ENCODE data around the gene EPN3. TPM values are rescaled to one million over a fixed set of nuclear protein-coding genes. Genes with fewer than 3 reads are reported as not detected.

Gene EPN3
- total RNA-seq, 4 donors from 2014 or later: 3.0 to 17.3 (median 13.0) TPM

DNA sequence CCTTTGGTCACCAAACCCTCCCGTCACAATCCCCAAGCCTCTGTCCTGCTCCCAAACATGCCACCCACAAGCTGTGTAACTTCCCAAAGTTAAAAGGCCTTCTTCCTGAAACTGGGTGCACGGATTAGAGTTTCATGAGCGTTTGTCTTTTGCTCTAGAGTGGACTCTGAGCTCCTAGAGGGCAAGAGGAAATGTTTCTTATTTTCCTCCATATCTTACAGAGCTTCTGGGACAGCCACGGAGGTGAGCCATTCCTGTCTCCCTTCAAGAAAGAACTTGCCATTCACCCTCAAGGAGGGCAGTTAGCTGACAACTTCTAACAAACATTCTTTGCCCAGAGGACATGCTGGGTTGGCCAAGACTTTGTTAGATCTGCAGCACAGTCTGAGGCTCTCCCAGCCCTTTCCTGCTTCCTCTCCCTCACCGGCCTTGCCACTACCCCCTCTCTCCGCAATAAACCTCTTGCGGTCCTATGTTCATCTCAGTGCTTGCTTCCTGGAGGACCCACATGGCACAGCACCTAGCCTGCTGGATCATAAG lies 26.9 kb upstream of the EPN3 start:
- peak in 1 of 3 donors; percentile 48 for DNase-seq
- no peak for TF ChIP-seq POLR2A (IDR thresholded peaks at IDR 0.05)
- TF ChIP-seq, protein P1, sequence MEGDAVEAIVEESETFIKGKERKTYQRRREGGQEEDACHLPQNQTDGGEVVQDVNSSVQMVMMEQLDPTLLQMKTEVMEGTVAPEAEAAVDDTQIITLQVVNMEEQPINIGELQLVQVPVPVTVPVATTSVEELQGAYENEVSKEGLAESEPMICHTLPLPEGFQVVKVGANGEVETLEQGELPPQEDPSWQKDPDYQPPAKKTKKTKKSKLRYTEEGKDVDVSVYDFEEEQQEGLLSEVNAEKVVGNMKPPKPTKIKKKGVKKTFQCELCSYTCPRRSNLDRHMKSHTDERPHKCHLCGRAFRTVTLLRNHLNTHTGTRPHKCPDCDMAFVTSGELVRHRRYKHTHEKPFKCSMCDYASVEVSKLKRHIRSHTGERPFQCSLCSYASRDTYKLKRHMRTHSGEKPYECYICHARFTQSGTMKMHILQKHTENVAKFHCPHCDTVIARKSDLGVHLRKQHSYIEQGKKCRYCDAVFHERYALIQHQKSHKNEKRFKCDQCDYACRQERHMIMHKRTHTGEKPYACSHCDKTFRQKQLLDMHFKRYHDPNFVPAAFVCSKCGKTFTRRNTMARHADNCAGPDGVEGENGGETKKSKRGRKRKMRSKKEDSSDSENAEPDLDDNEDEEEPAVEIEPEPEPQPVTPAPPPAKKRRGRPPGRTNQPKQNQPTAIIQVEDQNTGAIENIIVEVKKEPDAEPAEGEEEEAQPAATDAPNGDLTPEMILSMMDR (IDR thresholded peaks at IDR 0.05): no peak

DNA sequence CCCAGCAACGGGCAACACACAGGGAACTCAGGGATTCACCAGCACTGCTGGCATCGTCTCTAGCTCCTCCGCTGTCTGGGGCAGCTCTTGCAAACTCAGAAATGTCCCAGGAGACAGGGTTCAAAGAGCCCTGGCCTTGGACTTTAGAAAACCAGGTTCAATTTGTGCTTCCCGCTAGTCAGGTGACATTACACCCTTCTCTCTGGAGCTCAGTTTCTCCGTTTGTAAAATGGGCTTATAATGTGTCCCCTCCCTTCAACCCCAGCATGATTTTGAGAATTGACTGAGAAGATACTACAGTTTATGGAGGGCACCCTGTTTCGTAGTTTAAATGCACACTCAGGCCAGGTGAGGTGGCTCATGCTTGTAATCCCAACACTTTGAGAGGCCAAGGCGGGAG lies 26.2 kb upstream of the EPN3 start:
- DNase-seq: peak in 1 of 3 donors; percentile 43
- TF ChIP-seq, protein P1 (IDR thresholded peaks at IDR 0.05): no peak
- no peak for TF ChIP-seq POLR2A (IDR thresholded peaks at IDR 0.05)
- H3K27me3 ChIP-seq: no peaks in the 10 kb centered on the region
- H3K4me1 ChIP-seq: peaks cover 0 to 28% (median 6%) of the 10 kb centered on the region in 4 donors
- no peak overlapping the region for H3K4me3 ChIP-seq
- no peaks in the 10 kb centered on the region for H3K36me3 ChIP-seq
- H3K27ac ChIP-seq: no peak overlapping the region
- H3K9me3 ChIP-seq: no peaks in the 10 kb centered on the region

More for the DNA sequence above, 26.9 kb upstream of the EPN3 start:
- H3K4me1 ChIP-seq: peaks cover 0 to 28% (median 6%) of the 10 kb centered on the region in 4 donors
- H3K27me3 ChIP-seq: no peaks in the 10 kb centered on the region
- no peak overlapping the region for H3K27ac ChIP-seq
- no peaks in the 10 kb centered on the region for H3K36me3 ChIP-seq
- no peaks in the 10 kb centered on the region for H3K9me3 ChIP-seq
- H3K4me3 ChIP-seq: no peak overlapping the region

DNA sequence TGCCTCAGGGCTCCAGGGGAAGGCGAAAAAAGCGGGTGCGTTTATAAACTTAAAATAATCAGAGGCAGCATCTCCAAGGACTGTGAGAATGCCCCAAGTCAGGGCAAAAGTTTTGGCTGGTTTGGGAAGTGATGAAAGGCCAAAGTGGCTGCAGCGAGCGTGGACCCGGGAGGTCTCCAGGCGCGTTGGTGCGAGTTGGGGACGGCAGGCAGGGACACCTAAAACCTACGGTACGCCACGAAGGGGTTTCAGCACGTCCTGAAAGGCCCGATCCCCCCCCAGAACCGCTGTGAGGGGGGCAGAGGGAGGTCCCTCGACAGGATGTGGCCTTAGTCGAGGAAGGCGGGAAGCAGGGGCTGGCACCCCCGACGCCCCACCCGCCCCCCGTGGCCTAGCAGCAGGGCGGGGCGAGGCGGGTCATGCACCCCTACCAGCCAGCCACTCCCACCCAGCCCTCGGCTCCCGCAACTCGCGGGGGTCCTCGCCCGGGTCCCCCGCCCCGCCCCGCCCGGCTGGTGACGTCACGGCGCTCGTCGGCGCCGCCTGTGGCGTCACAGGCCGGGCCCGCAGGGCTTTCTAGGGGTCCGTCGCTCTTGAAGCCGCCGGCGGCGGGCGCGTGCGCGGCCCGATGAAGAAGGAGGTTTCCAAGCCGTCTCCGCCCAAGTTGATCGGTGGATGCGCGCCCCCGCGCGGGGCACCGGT lies 24.5 kb upstream of the EPN3 start, which contains the start of gene MYCBPAP:
Gene MYCBPAP (plus strand): TSS at position 569 of the 702 bp plus-strand sequence. CDS start 236 bp downstream, outside the sequence.
- TF ChIP-seq, protein P1 (IDR thresholded peaks at IDR 0.05): peak in 3 of 6 experiments; percentile 8 to 28 (median 14)
- TF ChIP-seq POLR2A (IDR thresholded peaks at IDR 0.05): no peak
- Histone ChIP-seq H3K27me3 (no peaks in the 10 kb centered on the region), H3K4me3 (peak within 1 kb of the TSS; percentile 58 to 80 (median 64)), H3K4me1 (peaks cover 0 to 39% (median 6%) of the 10 kb centered on the region in 4 donors), H3K36me3 (no peaks in the 10 kb centered on the region), H3K27ac (peak within 1 kb of the TSS; percentile 66 to 73 (median 73)), H3K9me3 (no peaks in the 10 kb centered on the region)
- peak; percentile 83 to 92 (median 89) for DNase-seq

DNA sequence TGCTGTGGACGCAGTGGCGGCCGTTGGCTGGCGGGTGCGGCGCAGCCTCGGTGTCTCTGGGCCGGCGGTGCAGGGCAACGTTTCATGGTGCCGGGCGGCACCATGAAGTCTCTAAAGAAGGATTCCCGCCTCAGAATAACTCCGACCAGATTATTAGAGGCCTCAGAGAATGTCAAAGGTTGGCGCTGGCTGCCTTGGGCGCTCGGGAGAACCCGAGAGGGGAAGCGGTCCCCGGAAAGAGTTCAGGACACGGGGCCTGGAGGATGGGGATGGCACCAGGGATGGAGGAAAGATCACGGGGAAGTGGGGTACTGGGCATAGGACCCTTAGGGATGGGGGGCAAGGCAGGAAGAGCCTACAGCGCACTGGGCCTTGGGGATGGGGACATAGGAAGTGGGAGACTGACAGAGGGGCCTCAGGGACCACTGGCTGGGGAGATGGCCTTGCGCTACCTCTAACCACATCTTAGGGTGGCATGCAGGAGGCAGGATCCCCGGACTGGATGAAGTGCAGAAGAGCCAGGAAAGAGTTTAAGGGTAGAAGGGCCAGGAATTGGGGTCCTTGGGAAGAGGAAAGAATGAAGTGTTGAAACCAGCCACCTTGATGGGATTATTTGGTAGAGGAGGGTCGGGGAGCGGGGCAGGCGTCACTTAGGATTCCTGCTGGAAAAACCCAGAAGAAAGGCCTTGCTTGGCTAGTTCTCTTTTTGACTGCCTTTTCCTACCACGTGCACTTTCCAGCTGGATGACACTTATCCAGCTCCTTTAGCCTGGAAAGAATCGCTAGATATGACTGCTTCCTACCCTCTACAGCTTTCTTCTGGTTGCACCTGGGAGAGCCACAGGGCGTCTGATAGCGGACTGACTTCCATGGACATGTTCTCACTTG lies 23.7 kb upstream of the EPN3 start:
- Histone ChIP-seq H3K27me3 (no peaks in the 10 kb centered on the region), H3K4me3 (peak overlapping the region; percentile 58 to 80 (median 64)), H3K27ac (peak overlapping the region; percentile 66 to 73 (median 73)), H3K4me1 (peaks cover 0 to 32% (median 6%) of the 10 kb centered on the region in 4 donors), H3K9me3 (no peaks in the 10 kb centered on the region), H3K36me3 (no peaks in the 10 kb centered on the region)
- TF ChIP-seq POLR2A (IDR thresholded peaks at IDR 0.05): no peak
- TF ChIP-seq, protein P1 (IDR thresholded peaks at IDR 0.05): no peak
- DNase-seq: no peak

DNA sequence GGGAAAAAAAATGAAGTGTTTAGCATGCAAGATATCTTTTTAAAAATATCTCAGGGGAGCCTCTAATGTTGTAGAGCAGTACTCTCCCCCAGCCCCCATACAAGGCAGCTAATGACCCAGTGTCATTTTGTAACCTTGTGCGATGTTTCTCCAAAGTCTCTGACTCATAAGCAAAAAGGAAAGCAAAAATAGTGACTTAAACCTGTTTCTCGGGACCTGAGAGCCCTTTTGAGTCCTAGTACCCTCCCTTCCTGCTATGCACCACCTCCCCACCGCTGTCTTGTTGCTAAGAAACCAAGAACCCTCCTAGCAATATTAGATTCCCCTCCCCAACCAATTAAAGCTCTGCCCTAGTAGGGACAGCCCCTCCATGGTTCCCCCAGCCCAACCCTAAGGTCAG lies 21.5 kb upstream of the EPN3 start:
- H3K27me3 ChIP-seq: no peaks in the 10 kb centered on the region
- no peaks in the 10 kb centered on the region for H3K9me3 ChIP-seq
- H3K27ac ChIP-seq: peak overlapping the region in 1 of 4 donors; percentile 16
- DNase-seq: no peak
- no peaks in the 10 kb centered on the region for H3K36me3 ChIP-seq
- H3K4me1 ChIP-seq: peaks cover 0 to 26% (median 6%) of the 10 kb centered on the region in 4 donors
- TF ChIP-seq POLR2A (IDR thresholded peaks at IDR 0.05): no peak
- TF ChIP-seq, protein P1 (IDR thresholded peaks at IDR 0.05): no peak
- H3K4me3 ChIP-seq: no peak overlapping the region
